GM18519 (cell line): ENCODE results near the gene KHDC4.

Source experiments
- ATAC-seq: cut with Tn5 transposase; IDR thresholded peaks from one replicate; pipeline ENCODE4 v1.9.1; 2021; ENCODE audit warnings: mild to moderate bottlenecking, moderate library complexity; ENCODE audit not compliant: unreplicated experiment, low FRiP score

Gene KHDC4

GRCh38 chr1:155934097-155934935, at the start of gene KHDC4:
Gene KHDC4 (minus strand): TSS chr1:155934413. CDS start chr1:155934373, 40 bp downstream.
- peak; percentile 76 for ATAC-seq

- no peak for ATAC-seq
These were observed 49.2 kb upstream of the KHDC4 start for GRCh38 chr1:155983191-155984024.

- no peak for ATAC-seq
These were observed 47.9 kb upstream of the KHDC4 start for GRCh38 chr1:155982106-155982505.

GRCh38 chr1:155981266-155982088, 47.3 kb upstream of the KHDC4 start:
- ATAC-seq = no peak

GRCh38 chr1:155979597-155980343, 45.6 kb upstream of the KHDC4 start:
- no peak for ATAC-seq

- no peak for ATAC-seq
These were observed 44.8 kb upstream of the KHDC4 start for GRCh38 chr1:155978973-155979429.

GRCh38 chr1:155978325-155978972, 44.2 kb upstream of the KHDC4 start, which contains the start of gene ARHGEF2:
Gene ARHGEF2 (minus strand): TSS chr1:155978547. CDS start chr1:155978427, 120 bp downstream.
- no peak for ATAC-seq

GRCh38 chr1:155977690-155978324, 43.6 kb upstream of the KHDC4 start:
- ATAC-seq = no peak

GRCh38 chr1:155976913-155977689, 42.9 kb upstream of the KHDC4 start:
- ATAC-seq = no peak

- no peak for ATAC-seq
These were observed 42.1 kb upstream of the KHDC4 start for GRCh38 chr1:155976062-155976912.

- ATAC-seq = no peak
These were observed 41.3 kb upstream of the KHDC4 start for GRCh38 chr1:155975375-155976061.

GRCh38 chr1:155974208-155975115, 40.2 kb upstream of the KHDC4 start:
- no peak for ATAC-seq

GRCh38 chr1:155973723-155974122, 39.5 kb upstream of the KHDC4 start:
- no peak for ATAC-seq

GRCh38 chr1:155971910-155972809, 37.9 kb upstream of the KHDC4 start:
- ATAC-seq = no peak
